GM19240 (cell line): Measurements from ENCODE around the gene VEZF1.

Experiments used
- DNase-seq: peaks from one replicate; pipeline ENCODE4 v3.0.0; 2011; ENCODE audit warnings: low spot score; ENCODE audit not compliant: insufficient read length

VEZF1 gene

DNA sequence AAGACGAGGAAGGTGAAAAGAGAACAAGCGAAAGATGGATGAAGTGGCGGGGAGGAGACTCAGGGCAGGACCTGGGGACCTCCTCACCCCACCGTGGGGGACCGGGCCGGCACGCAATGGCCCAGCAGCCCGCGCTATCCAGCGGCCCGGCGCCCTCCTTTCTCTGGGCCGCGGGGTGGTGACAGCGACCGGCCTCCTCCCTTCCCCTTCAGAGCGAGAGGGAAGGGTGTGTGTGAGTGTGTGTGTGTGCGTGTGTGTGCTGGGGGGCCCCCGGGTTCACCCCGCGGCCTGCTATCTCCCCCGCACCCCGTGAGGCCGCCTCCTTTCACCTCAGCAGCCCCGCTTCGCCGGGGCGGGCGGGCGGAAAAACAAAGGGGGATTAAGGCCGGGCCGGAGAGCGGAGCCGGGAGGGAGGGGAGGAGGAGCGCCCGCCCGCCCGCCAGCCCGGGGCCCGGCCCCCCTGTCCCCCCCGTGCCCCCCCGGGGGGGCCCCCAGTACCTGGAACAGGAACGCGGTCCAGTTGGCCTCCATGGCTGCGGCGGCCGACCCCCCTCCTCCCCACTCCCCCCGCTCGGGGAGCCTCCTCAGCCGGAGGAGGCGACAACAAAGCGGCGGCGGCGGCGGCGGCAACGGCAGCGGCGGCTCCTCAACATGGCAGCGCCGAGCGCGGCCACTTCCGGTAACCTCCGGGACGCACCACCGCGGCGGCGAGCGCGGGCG, at the start of gene VEZF1:
TSS of gene VEZF1 (minus strand) at position 674 of the 720 bp plus-strand sequence. CDS start at position 531, 143 bp downstream.
- no peak for DNase-seq

- DNase-seq = no peak
Measured at GRCh38 chr17:58032691-58033415, 44.8 kb upstream of the VEZF1 start.

GRCh38 chr17:58028578-58028977, 40.5 kb upstream of the VEZF1 start:
- no peak for DNase-seq

GRCh38 chr17:58020401-58020800, 32.3 kb upstream of the VEZF1 start:
- DNase-seq = no peak

- DNase-seq = no peak
Measured at GRCh38 chr17:58019521-58019920, 31.5 kb upstream of the VEZF1 start.

DNA sequence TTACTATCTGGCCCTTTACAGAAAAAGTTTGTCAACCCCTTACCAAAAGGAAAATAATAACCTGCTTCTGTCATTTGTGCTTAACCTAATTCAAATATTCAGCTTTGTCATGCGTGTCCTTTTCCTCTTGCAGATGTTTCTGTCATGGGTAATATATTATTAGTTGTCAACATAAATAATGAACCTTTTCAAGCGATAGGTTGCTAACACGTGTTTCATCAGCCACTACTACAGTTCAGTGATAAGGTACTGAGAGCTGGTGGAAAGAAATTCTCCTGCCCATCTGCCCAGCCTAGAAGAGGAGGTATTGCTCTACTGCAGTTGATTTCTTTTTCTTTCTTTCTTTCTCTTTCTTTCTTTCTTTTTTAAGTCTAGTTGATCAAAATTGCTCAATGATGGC, 31.0 kb upstream of the VEZF1 start:
- DNase-seq = no peak

- DNase-seq = no peak
Measured at GRCh38 chr17:58010067-58010799, 22.2 kb upstream of the VEZF1 start.

DNA sequence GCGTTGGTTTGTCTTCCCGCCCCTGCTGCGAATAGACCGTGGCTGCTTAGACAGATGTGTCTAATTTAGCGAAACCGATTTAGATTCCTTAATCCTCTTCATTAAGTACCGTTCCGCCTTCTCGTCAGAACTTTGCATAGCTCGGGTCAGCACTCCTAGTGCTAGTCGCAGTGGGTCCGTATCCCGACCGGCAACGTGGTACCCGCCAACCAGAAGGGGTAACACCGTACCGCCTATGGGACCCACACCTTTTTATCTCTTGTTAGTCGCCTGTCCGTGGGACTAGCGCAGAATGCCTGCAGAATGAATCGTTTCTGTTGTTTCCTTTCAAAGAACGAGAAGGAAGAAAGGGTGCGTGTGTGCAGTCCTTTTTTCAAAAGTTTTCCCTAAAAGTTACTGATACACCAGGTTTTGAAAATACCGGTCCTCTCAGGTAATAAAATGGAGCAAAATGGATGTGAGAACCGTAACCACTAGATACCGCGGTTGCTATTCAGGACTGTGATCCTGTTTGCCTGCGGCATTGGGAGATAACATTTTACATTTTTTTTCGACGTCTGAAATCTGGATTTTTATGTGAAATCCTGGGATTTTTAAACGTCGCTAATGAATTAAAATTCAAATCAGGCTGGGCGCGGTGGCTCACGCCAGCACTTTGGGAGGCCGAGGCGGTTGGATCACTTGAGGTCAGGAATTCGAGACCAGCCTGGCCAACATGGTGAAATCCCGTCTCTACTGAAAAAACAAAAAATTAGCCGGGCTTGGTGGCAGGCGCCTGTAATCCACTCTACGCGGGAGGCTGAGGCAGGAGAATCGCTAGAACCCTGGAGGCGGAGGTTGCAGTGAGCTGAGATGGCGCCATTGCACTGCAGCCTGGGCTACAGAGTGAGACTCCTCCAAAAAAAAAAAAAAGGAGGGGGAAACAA, 20.0 kb upstream of the VEZF1 start:
- DNase-seq = no peak

DNA sequence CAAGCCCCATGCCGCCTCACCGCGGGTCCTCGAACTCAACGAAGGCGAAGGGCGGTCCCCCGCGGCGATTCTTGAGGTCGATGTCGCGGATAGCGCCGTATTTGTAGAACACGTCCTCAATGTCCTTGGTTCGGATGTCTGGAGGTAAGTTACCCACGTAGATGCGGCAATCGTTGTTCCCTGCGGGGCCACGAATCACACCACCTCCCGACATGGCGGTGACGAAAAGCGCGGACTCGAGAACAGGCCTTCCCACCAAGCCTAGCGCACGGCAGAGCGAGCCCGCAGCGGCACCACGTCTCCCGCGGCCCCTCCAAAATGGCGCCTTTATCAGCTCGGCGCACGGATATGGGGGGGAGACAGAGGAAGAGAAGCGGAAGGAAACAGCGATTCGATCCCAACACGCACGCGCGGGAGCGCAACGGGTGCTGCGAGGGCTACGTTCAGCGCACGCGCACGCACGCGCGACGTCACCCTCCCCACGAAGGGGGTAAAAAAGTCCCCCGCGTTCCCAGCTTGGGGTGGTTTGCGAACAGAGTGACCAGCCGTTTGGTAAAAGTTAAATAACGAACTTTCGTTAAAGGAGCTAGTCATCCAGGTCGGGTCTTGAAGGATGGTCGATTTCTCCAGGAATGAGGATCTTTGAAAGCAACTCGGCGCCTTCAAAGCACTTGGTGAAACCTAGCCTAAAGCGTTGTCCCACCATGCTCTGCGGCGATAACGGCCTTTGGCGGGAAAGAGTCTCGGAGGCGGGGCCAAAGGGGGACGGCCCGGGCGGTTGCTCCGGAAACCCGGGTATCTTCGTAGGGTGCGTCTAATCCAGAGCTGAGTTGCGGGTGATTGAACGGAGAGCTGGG, 19.1 kb upstream of the VEZF1 start, which contains the start of gene SRSF1:
TSS of gene SRSF1 (minus strand) at position 323 of the 857 bp plus-strand sequence. CDS start at position 214, 109 bp downstream.
- DNase-seq = peak; percentile 84

DNA sequence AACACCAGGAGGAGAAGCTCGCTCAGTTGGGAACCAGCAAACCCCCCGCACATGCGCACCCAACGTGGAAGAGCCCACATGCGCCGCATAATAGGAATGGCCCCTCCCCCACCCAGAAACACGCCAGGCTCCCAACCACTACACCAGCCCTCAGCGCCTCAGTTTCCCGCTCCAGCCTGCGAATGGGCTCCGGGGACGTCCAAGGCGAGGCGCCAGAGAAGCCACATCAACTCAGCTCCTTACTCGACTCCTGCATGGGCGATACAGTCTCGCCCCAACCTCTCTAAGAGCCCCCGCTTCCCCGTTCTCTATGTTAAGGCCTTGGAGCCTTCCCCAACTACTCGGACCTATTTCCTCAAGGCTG, 18.5 kb upstream of the VEZF1 start:
- DNase-seq = no peak

GRCh38 chr17:58005728-58006559, 17.9 kb upstream of the VEZF1 start:
- DNase-seq = no peak

DNA sequence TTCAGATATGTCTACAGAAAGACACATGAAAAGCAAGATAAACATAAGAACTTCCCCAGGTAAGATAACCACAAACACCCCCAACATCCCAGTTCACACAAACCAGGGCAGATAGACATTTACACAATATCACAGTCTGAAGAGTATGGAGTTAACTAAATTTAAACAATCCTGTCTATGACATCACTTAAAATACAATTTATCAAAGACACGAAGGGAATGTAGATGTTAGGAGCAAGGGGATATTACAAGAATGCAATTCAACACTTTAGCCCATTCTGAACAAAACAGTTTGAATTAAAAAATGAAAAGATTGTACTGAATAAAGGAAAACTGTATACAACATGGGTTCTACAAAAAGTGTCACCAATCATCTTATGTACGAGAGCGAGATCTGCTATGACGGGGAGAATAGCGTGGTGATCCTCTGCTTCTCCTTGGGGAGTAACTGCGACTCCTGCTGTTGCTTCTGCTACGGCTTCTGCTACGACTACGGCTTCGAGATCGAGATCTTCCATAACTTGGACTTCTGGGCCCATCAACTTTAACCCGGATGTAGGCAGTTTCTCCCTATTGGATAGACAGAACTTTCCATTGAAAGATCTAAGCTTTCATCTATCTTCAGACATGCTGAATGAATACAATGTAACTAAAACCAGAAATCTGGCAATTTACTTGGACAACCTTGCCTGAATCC, 17.1 kb upstream of the VEZF1 start:
- no peak for DNase-seq

- DNase-seq = no peak
Measured at GRCh38 chr17:58004060-58004459, 16.0 kb upstream of the VEZF1 start.

- DNase-seq = no peak
Measured at GRCh38 chr17:58002973-58003372, 14.9 kb upstream of the VEZF1 start.

GRCh38 chr17:58002154-58002948, 14.3 kb upstream of the VEZF1 start:
- no peak for DNase-seq

- DNase-seq = no peak
Measured at GRCh38 chr17:58001461-58002124, 13.5 kb upstream of the VEZF1 start.

DNA sequence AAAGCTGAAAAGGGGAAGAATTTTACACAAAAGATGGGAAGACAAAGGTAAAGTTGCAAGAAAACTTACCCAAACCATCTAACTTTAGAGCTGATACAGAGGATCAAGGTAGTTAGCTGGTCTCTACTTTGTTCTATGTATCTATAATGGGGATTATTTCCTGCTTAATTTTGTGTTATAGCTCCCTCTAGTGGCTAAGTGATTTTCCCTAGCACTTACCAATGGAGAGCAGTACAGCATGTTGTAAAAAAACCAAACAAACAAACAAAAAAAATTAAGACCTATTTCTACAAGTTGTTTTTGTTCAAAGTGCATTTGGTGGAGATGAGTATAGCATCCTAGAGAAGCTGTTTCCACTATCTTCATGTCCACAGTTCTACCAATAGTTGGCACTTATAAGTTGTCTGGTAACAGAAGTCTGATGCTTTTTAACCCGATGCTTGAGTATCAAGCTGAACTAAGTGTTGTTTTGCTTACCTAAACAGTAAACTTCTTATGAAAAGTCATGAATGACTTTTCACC, 11.5 kb upstream of the VEZF1 start:
- no peak for DNase-seq
